ENCODE data around the gene DHRS4.
"Not testable (repeated sequence)": the region's sequence is repeated elsewhere in the genome, so short reads cannot be mapped to it uniquely, and the experiment has no call there.

Gene DHRS4

GRCh38 chr14:23941669-23942068 is 11.9 kb upstream of the DHRS4 start:
- no peak for DNase-seq

- no peak for DNase-seq
Observed at GRCh38 chr14:23942587-23942986, 11.0 kb upstream of the DHRS4 start.

- not testable (repeated sequence) for DNase-seq
Observed at GRCh38 chr14:23949069-23949468, 4.5 kb upstream of the DHRS4 start.

GRCh38 chr14:23950411-23951135 is 3.0 kb upstream of the DHRS4 start:
- DNase-seq = no peak

- not testable (repeated sequence) for DNase-seq
Observed at GRCh38 chr14:23951136-23951466, 2.5 kb upstream of the DHRS4 start.

GRCh38 chr14:23951590-23952201 is 1.9 kb upstream of the DHRS4 start:
- no peak for DNase-seq

- DNase-seq = not testable (repeated sequence)
Observed at GRCh38 chr14:23953116-23953463, 480 bp upstream of the DHRS4 start.

- not testable (repeated sequence) for DNase-seq
Observed at GRCh38 chr14:23954279-23954614, 677 bp downstream of the DHRS4 start.

- not testable (repeated sequence) for DNase-seq
Observed at GRCh38 chr14:23954965-23955364, 1.4 kb downstream of the DHRS4 start.

- DNase-seq = not testable (repeated sequence)
Observed at GRCh38 chr14:23955811-23956210, 2.2 kb downstream of the DHRS4 start.

GRCh38 chr14:23957913-23958569 is 4.5 kb downstream of the DHRS4 start:
- not testable (repeated sequence) for DNase-seq

- not testable (repeated sequence) for DNase-seq
Observed at GRCh38 chr14:23960899-23961298, 7.3 kb downstream of the DHRS4 start.

GRCh38 chr14:23961704-23962103 is 8.1 kb downstream of the DHRS4 start:
- DNase-seq = not testable (repeated sequence)

GRCh38 chr14:23969130-23969480 is 15.5 kb downstream of the DHRS4 start:
- not testable (repeated sequence) for DNase-seq

- peak; percentile 29 for DNase-seq
Observed at GRCh38 chr14:23969481-23970282, 16.1 kb downstream of the DHRS4 start.

- not testable (repeated sequence) for DNase-seq
Observed at GRCh38 chr14:23970283-23970659, 16.7 kb downstream of the DHRS4 start.

GRCh38 chr14:23973178-23973577 is 19.6 kb downstream of the DHRS4 start:
- DNase-seq = not testable (repeated sequence)

GRCh38 chr14:23974041-23974440 is 20.5 kb downstream of the DHRS4 start:
- DNase-seq = not testable (repeated sequence)

GRCh38 chr14:23977208-23977607 is 23.6 kb downstream of the DHRS4 start:
- peak; percentile 41 for DNase-seq

- DNase-seq = not testable (repeated sequence)
Observed at GRCh38 chr14:23981951-23982813, 28.6 kb downstream of the DHRS4 start.

GRCh38 chr14:23984891-23985602 is 31.5 kb downstream of the DHRS4 start:
- DNase-seq = no peak

- DNase-seq = not testable (repeated sequence)
Observed at GRCh38 chr14:23988223-23988606, 34.6 kb downstream of the DHRS4 start.
